Measurements from ENCODE around the gene RNF39. TPM values are rescaled to one million over a fixed set of nuclear protein-coding genes. Genes with fewer than 3 reads are reported as not detected.
"Not testable (repeated sequence)": the region's sequence is repeated elsewhere in the genome, so short reads cannot be mapped to it uniquely, and the experiment has no call there.

The RNF39 gene, protein sequence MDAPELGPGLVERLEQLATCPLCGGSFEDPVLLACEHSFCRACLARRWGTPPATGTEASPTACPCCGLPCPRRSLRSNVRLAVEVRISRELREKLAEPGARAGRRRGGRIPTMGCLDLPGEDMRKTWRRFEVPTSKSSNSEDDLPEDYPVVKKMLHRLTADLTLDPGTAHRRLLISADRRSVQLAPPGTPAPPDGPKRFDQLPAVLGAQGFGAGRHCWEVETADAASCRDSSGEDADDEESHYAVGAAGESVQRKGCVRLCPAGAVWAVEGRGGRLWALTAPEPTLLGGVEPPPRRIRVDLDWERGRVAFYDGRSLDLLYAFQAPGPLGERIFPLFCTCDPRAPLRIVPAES
- not detected for total RNA-seq
- polyA plus RNA-seq: under 1 TPM in 1 of 2 donors, not detected in 1; 0.26 TPM
- long read RNA-seq, donor 1: 0 reads
- long read RNA-seq, donor 2: 0 reads

DNA sequence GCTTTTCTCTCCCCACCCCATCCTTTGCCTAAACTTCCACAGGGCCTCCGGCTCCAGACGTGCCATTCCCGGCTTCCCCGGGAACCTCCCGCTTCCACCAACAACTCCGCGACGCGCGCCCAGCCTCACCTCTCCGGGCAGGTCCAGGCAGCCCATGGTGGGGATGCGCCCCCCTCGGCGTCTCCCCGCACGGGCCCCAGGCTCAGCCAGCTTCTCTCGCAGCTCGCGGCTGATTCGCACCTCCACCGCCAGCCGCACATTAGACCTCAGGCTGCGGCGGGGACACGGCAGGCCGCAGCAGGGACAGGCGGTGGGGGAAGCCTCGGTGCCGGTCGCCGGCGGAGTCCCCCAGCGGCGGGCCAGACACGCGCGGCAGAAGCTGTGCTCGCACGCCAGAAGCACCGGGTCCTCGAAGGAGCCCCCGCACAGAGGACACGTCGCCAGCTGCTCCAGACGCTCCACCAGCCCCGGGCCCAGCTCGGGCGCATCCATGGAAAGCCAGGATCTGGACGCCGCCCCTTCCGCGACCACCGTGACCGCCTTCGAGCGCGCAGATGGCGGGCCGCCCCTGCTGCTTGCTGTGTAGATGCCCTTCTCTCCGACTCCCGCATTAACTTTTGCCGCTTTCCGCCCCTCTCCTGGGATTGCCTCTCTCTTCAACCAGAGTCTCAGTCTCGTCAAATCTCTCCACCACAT, at the start of gene RNF39:
TSS of gene RNF39 (minus strand) at position 676 of the 696 bp plus-strand sequence. CDS start at position 492, 184 bp downstream.
- Histone ChIP-seq H3K36me3 (ENCODE audit: control insufficient read depth in 1 of 2, insufficient read depth in 2 of 2, low read length in 1 of 2) (no peaks in the 10 kb centered on the region), H3K27me3 (ENCODE audit: control insufficient read depth in 1 of 2, insufficient read depth in 2 of 2, low read length in 1 of 2) (no peaks in the 10 kb centered on the region), H3K4me1 (ENCODE audit: control insufficient read depth in 1 of 2, insufficient read depth in 2 of 2, low read length in 2 of 2) (no peaks in the 10 kb centered on the region), H3K4me3 (ENCODE audit: low read length in 2 of 2) (no peak within 1 kb of the TSS), H3K9me3 (ENCODE audit: control insufficient read depth, low read length) (no peaks in the 10 kb centered on the region), H3K27ac (ENCODE audit: low read depth in 1 of 2, low read length in 2 of 2) (no peak within 1 kb of the TSS)
- WGBS, 2 donors: 2% methylated on average over 45 to 64 of the region's 64 CpGs
- intact Hi-C loops (cut with DNase I): no loop called here
- ATAC-seq (ENCODE audit: low FRiP score) (peak; percentile 13), DNase-seq (no peak)

DNA sequence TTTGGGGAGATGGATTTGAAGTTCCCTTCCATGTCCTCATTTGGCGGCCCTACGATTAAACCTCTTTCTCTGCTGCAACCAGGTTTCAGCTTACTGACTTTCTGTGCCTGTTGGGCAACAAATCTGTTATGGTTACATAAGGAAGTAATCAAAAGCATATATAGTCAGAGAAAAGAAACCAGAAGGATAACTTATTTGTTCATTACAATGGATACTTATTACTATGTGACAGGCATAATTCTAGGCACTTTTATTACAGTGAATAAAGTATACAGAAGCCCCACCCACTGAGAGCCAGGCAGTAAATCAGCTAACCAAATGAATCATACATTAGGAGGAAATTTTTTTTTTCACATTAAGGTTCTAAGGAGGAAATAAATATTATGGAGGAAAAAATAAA, 46.9 kb upstream of the RNF39 start:
- H3K4me1 ChIP-seq (ENCODE audit: control insufficient read depth in 1 of 2, insufficient read depth in 2 of 2, low read length in 2 of 2): no peaks in the 10 kb centered on the region
- no peaks in the 10 kb centered on the region for H3K9me3 ChIP-seq (ENCODE audit: control insufficient read depth, low read length)
- H3K4me3 ChIP-seq (ENCODE audit: low read length in 2 of 2): no peak overlapping the region
- intact Hi-C loops (cut with DNase I): no loop called here
- no peaks in the 10 kb centered on the region for H3K36me3 ChIP-seq (ENCODE audit: control insufficient read depth in 1 of 2, insufficient read depth in 2 of 2, low read length in 1 of 2)
- ATAC-seq (ENCODE audit: low FRiP score): no peak
- no peaks in the 10 kb centered on the region for H3K27me3 ChIP-seq (ENCODE audit: control insufficient read depth in 1 of 2, insufficient read depth in 2 of 2, low read length in 1 of 2)
- no peak overlapping the region for H3K27ac ChIP-seq (ENCODE audit: low read depth in 1 of 2, low read length in 2 of 2)
- DNase-seq: no peak
- 26 to 55% methylated on average over 2 of the region's 2 CpGs for WGBS, 2 donors

DNA sequence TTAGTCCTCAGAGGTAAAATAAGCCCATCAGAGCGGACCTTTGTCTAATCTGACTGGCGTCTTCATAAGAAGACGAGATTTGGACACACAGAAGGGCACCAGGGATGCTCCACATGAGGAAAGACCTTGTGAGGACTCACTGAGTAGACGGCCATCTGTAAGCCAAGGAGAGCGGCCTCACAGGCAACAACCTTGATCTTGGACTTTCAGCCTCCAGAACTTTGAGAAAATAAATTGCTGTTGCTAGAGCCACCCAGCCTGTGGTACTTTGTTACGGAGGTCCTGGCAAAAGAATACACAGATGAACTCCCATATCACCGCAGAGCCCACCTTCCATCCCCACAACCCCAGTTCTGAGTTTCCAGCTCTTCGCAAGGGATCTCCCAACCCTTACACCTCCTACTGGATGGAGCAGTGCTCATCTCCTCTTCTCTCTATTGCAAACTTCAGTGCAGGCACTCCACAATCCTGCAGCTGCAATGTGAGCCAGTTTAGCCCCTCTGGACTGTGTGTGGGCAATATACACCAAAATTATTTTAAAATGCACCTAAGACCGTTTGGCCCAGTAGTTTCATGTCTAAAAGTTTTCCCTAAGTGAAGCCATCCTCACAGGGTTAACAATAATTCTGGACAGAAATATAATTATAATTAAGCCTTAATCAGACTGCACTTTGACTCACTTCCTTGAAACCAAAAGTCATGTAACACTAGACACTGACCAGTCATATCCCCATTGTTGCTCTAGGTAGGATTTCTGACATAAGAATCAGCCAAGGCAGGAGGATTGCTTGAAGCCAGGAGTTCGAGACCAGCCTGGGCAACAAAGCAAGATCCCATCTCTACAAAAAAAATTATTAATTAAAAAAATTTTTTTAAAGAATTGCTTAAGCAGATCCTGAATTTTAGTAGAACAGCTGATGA, 46.1 kb upstream of the RNF39 start:
- Histone ChIP-seq H3K4me1 (ENCODE audit: control insufficient read depth in 1 of 2, insufficient read depth in 2 of 2, low read length in 2 of 2) (no peaks in the 10 kb centered on the region), H3K9me3 (ENCODE audit: control insufficient read depth, low read length) (no peaks in the 10 kb centered on the region), H3K27ac (ENCODE audit: low read depth in 1 of 2, low read length in 2 of 2) (no peak overlapping the region), H3K27me3 (ENCODE audit: control insufficient read depth in 1 of 2, insufficient read depth in 2 of 2, low read length in 1 of 2) (no peaks in the 10 kb centered on the region), H3K4me3 (ENCODE audit: low read length in 2 of 2) (no peak overlapping the region), H3K36me3 (ENCODE audit: control insufficient read depth in 1 of 2, insufficient read depth in 2 of 2, low read length in 1 of 2) (no peaks in the 10 kb centered on the region)
- no peak for ATAC-seq (ENCODE audit: low FRiP score)
- intact Hi-C loops (cut with DNase I): no loop called here
- 73 to 84% methylated on average over 10 of the region's 10 CpGs for WGBS, 2 donors
- DNase-seq: no peak

DNA sequence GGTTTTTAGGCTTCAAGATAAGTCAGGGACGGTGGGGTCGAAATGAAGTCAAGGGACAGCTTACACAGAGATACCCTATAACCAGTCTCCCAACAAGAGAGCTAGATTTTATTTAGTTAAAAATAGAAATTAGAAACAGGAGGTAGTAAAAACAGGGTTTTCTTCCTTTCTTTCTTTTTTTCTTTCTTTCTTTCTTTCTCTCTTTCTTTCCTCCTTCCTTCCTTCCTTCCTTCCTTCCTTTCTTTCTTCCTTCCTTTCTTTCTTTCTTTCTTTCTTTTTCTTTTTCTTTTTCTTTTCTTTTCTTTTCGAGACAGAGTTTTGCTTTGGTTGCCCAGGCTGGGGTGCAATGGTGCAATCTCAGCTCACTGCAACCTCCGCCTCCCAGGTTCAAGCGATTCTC, 43.1 kb upstream of the RNF39 start:
- DNase-seq; H3K4me1 ChIP-seq (ENCODE audit: control insufficient read depth in 1 of 2, insufficient read depth in 2 of 2, low read length in 2 of 2); H3K4me3 ChIP-seq (ENCODE audit: low read length in 2 of 2); ATAC-seq (ENCODE audit: low FRiP score); H3K27me3 ChIP-seq (ENCODE audit: control insufficient read depth in 1 of 2, insufficient read depth in 2 of 2, low read length in 1 of 2); H3K9me3 ChIP-seq (ENCODE audit: control insufficient read depth, low read length); H3K36me3 ChIP-seq (ENCODE audit: control insufficient read depth in 1 of 2, insufficient read depth in 2 of 2, low read length in 1 of 2); H3K27ac ChIP-seq (ENCODE audit: low read depth in 1 of 2, low read length in 2 of 2); intact Hi-C loops (cut with DNase I): not testable (repeated sequence)
- 90 to 94% methylated on average over 5 of the region's 5 CpGs for WGBS, 2 donors

DNA sequence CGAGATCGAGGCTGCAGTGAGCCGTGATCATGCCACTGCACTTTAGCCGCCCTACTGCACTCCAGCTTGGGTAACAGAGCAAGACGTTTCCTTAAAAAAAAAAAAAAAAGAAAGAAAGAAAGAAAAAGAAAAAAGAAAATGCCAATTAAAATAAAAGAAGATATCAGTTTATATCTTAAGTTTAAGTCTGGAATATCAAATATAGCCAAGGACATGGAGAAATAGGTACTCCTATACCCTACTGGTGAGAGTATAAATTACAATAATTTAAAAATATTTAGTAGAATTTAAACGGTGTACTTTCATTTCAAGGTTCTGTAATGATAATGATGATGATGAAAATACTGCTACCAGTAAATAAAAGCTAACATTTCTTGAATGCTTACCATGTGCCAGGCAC, 41.2 kb upstream of the RNF39 start:
- intact Hi-C loops (cut with DNase I): no loop called here
- no peaks in the 10 kb centered on the region for H3K27me3 ChIP-seq (ENCODE audit: control insufficient read depth in 1 of 2, insufficient read depth in 2 of 2, low read length in 1 of 2)
- H3K36me3 ChIP-seq (ENCODE audit: control insufficient read depth in 1 of 2, insufficient read depth in 2 of 2, low read length in 1 of 2): no peaks in the 10 kb centered on the region
- no peak overlapping the region for H3K4me3 ChIP-seq (ENCODE audit: low read length in 2 of 2)
- DNase-seq: no peak
- no peaks in the 10 kb centered on the region for H3K4me1 ChIP-seq (ENCODE audit: control insufficient read depth in 1 of 2, insufficient read depth in 2 of 2, low read length in 2 of 2)
- no peak for ATAC-seq (ENCODE audit: low FRiP score)
- H3K27ac ChIP-seq (ENCODE audit: low read depth in 1 of 2, low read length in 2 of 2): no peak overlapping the region
- no peaks in the 10 kb centered on the region for H3K9me3 ChIP-seq (ENCODE audit: control insufficient read depth, low read length)
- 76 to 78% methylated on average over 6 of the region's 6 CpGs for WGBS, 2 donors

DNA sequence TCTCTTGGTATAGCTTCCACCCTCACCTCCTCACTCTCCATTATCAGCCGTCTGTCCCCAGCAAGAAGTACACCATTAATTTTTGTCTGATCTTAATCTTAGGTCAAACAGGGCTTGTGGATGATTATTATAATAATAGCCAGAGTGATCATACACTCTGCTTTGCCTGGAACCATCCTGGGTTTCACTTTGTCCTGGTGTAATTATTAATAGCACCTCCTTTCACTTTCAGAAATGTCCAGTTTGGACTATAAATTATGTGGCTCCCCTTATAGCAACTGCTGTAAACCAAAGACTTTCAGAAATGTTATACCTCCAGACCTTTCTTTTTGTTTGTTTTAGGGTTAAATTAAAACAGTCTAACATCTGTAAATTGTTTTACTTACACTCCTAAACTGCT, 38.3 kb upstream of the RNF39 start:
- DNase-seq: no peak
- H3K27me3 ChIP-seq (ENCODE audit: control insufficient read depth in 1 of 2, insufficient read depth in 2 of 2, low read length in 1 of 2): no peaks in the 10 kb centered on the region
- no peak for ATAC-seq (ENCODE audit: low FRiP score)
- H3K36me3 ChIP-seq (ENCODE audit: control insufficient read depth in 1 of 2, insufficient read depth in 2 of 2, low read length in 1 of 2): no peaks in the 10 kb centered on the region
- WGBS, 2 donors: 65 to 81% methylated on average over 1 of the region's 1 CpG
- H3K9me3 ChIP-seq (ENCODE audit: control insufficient read depth, low read length): no peaks in the 10 kb centered on the region
- no peaks in the 10 kb centered on the region for H3K4me1 ChIP-seq (ENCODE audit: control insufficient read depth in 1 of 2, insufficient read depth in 2 of 2, low read length in 2 of 2)
- H3K4me3 ChIP-seq (ENCODE audit: low read length in 2 of 2): no peak overlapping the region
- intact Hi-C loops (cut with DNase I): no loop called here
- no peak overlapping the region for H3K27ac ChIP-seq (ENCODE audit: low read depth in 1 of 2, low read length in 2 of 2)

DNA sequence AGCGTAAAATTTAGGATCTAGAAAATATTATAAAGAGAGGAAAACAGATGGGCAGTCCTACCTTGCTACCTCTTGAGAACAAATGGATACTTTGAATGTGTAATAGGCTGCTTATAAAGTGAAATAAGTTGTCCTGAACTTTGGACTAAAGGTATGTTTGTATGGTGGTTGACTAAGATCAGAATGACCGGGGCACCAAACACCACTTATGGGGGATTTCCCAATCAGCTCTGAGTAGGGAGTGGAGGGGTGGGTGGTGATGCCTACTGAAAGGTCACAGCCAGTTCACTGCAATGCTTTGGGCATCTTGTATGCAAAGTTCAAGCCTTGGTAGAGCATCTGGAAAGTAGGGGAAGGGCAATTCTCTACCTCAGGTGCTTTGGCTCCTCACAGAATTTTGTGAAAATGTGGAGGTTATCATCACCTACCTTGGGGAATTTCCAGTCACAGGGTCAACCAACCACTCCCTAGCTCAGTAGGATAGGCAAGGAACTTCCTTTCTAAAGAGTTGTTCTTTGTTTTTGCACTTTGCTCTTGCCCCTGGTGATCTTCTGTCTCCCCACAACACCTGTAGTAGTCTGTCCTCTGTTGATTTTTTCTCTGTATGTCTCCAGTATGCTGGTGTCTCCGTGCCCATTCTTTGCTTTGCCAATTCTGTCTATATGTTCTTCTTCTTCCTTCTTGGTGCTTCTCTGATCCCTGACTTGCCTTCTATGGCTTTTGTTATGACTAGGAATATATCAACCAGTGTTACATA, 37.6 kb upstream of the RNF39 start, which contains the start of gene TRIM31:
TSS of gene TRIM31 (minus strand) at position 88 of the 757 bp plus-strand sequence. CDS start 285 bp downstream, outside the sequence.
- H3K9me3 ChIP-seq (ENCODE audit: control insufficient read depth, low read length): no peaks in the 10 kb centered on the region
- DNase-seq (no peak), ATAC-seq (ENCODE audit: low FRiP score) (no peak)
- H3K4me1 ChIP-seq (ENCODE audit: control insufficient read depth in 1 of 2, insufficient read depth in 2 of 2, low read length in 2 of 2): no peaks in the 10 kb centered on the region
- H3K36me3 ChIP-seq (ENCODE audit: control insufficient read depth in 1 of 2, insufficient read depth in 2 of 2, low read length in 1 of 2): no peaks in the 10 kb centered on the region
- intact Hi-C loops (cut with DNase I): no loop called here
- H3K4me3 ChIP-seq (ENCODE audit: low read length in 2 of 2): no peak within 1 kb of the TSS
- WGBS, 2 donors: 80 to 82% methylated on average over 3 of the region's 3 CpGs
- H3K27me3 ChIP-seq (ENCODE audit: control insufficient read depth in 1 of 2, insufficient read depth in 2 of 2, low read length in 1 of 2): no peaks in the 10 kb centered on the region
- no peak within 1 kb of the TSS for H3K27ac ChIP-seq (ENCODE audit: low read depth in 1 of 2, low read length in 2 of 2)
